ENCODE data around the gene CORO2A. TPM values are rescaled to one million over a fixed set of nuclear protein-coding genes. Genes with fewer than 3 reads are reported as not detected.

Gene CORO2A
- total and polyA plus RNA-seq, 2 of the 8 experiments (the other 6 are each of a cell fraction or from before 2014, with no cell fraction given) = 13.7 to 27.9 TPM

GRCh38 chr9:98118640-98119601 lies 73.5 kb downstream of the CORO2A start, which contains the start of gene TRIM14 (continued):
- TF ChIP-seq CTBP2 (IDR thresholded peaks at IDR 0.05; ENCODE audit: borderline replicate concordance, insufficient read depth, insufficient read length, low read length) = no peak
- peak in 1 of 3 experiments; percentile 15; a peak in 1 of 4 replicates for TF ChIP-seq CTCF (IDR thresholded peaks at IDR 0.05; ENCODE audit: control extremely low read depth in 1 of 3, insufficient read depth in 1 of 3, low read depth in 1 of 3, low read length in 3 of 3)
- no peak for TF ChIP-seq BACH1 (IDR thresholded peaks at IDR 0.05; ENCODE audit: low read length)
- TF ChIP-seq JUND (IDR thresholded peaks at IDR 0.05; ENCODE audit: low read length) = no peak
- no peak for TF ChIP-seq TEAD4 (IDR thresholded peaks at IDR 0.05; ENCODE audit: low read depth, low read length)
- TF ChIP-seq CBX8 (IDR thresholded peaks at IDR 0.05; ENCODE audit: borderline replicate concordance, low read depth, low read length) = no peak
- peak in 1 of 2 experiments; percentile 49; a peak in 2 of 4 replicates for TF ChIP-seq HDAC2 (IDR thresholded peaks at IDR 0.05; ENCODE audit: borderline replicate concordance in 1 of 2, low read depth in 2 of 2, low read length in 2 of 2)
- no peak for TF ChIP-seq SAP30 (IDR thresholded peaks at IDR 0.05; ENCODE audit: insufficient read depth, insufficient replicate concordance, low read length)
- TF ChIP-seq KDM1A (IDR thresholded peaks at IDR 0.05; ENCODE audit: borderline replicate concordance, low read length) = no peak
- TF ChIP-seq TAF7 (optimal IDR thresholded peaks at IDR 0.05; ENCODE audit: borderline replicate concordance, low read depth, low read length) = no peak
- TF ChIP-seq POU5F1 (IDR thresholded peaks at IDR 0.05; ENCODE audit: low read depth, low read length) = no peak
- TF ChIP-seq EZH2 (IDR thresholded peaks at IDR 0.05; ENCODE audit: low read depth, low read length, severe bottlenecking) = no peak
- peak; percentile 99 for TF ChIP-seq MAX (IDR thresholded peaks at IDR 0.05)
- TF ChIP-seq RAD21 (IDR thresholded peaks at IDR 0.05 in 1 of 2, conservative IDR thresholded peaks at IDR 0.05 in 1 of 2; ENCODE audit: low read depth in 2 of 2, low read length in 2 of 2) = peak in 1 of 2 experiments; percentile 32; a peak in 2 of 4 replicates
- TF ChIP-seq KDM5A (IDR thresholded peaks at IDR 0.05; ENCODE audit: low read length) = no peak
